ENCODE results near the gene TEX14.

The TEX14 gene

GRCh38 chr17:58560511-58560910, 131.3 kb downstream of the TEX14 start:
- DNase-seq (ENCODE audit: low spot score) = no peak

GRCh38 chr17:58557981-58558380, 133.9 kb downstream of the TEX14 start:
- no peak for DNase-seq (ENCODE audit: low spot score)

GRCh38 chr17:58556833-58557250, 135.0 kb downstream of the TEX14 start:
- peak; percentile 87 for DNase-seq (ENCODE audit: low spot score)

- DNase-seq (ENCODE audit: low spot score) = peak; percentile 89
Measured at GRCh38 chr17:58555109-58555508, 136.7 kb downstream of the TEX14 start.

GRCh38 chr17:58541249-58541648, 150.6 kb downstream of the TEX14 start:
- DNase-seq (ENCODE audit: low spot score) = no peak

GRCh38 chr17:58539698-58540097, 152.1 kb downstream of the TEX14 start:
- no peak for DNase-seq (ENCODE audit: low spot score)

- no peak for DNase-seq (ENCODE audit: low spot score)
Measured at GRCh38 chr17:58538811-58539409, 152.9 kb downstream of the TEX14 start.

- DNase-seq (ENCODE audit: low spot score) = no peak
Measured at GRCh38 chr17:58537266-58537665, 154.6 kb downstream of the TEX14 start.

- no peak for DNase-seq (ENCODE audit: low spot score)
Measured at GRCh38 chr17:58536542-58536941, 155.3 kb downstream of the TEX14 start.

GRCh38 chr17:58535431-58535830, 156.4 kb downstream of the TEX14 start:
- DNase-seq (ENCODE audit: low spot score) = no peak

- DNase-seq (ENCODE audit: low spot score) = no peak
Measured at GRCh38 chr17:58534901-58535421, 156.9 kb downstream of the TEX14 start.

- DNase-seq (ENCODE audit: low spot score) = no peak
Measured at GRCh38 chr17:58534331-58534730, 157.5 kb downstream of the TEX14 start.

GRCh38 chr17:58533616-58534188, 158.1 kb downstream of the TEX14 start:
- DNase-seq (ENCODE audit: low spot score) = peak; percentile 83

- no peak for DNase-seq (ENCODE audit: low spot score)
Measured at GRCh38 chr17:58532555-58532951, 159.3 kb downstream of the TEX14 start.

- peak; percentile 87 for DNase-seq (ENCODE audit: low spot score)
Measured at GRCh38 chr17:58531661-58532554, 159.9 kb downstream of the TEX14 start.

- no peak for DNase-seq (ENCODE audit: low spot score)
Measured at GRCh38 chr17:58531122-58531521, 160.7 kb downstream of the TEX14 start.

- DNase-seq (ENCODE audit: low spot score) = peak; percentile 52
Measured at GRCh38 chr17:58530655-58531054, 161.2 kb downstream of the TEX14 start.

- DNase-seq (ENCODE audit: low spot score) = peak; percentile 93
Measured at GRCh38 chr17:58529275-58529674, 162.6 kb downstream of the TEX14 start.

- peak; percentile 52 for DNase-seq (ENCODE audit: low spot score)
Measured at GRCh38 chr17:58528443-58528842, 163.4 kb downstream of the TEX14 start.

GRCh38 chr17:58527949-58528348, 163.9 kb downstream of the TEX14 start:
- peak; percentile 96 for DNase-seq (ENCODE audit: low spot score)

GRCh38 chr17:58527306-58527705, 164.5 kb downstream of the TEX14 start:
- DNase-seq (ENCODE audit: low spot score) = peak; percentile 65

GRCh38 chr17:58525239-58525638, 166.6 kb downstream of the TEX14 start:
- DNase-seq (ENCODE audit: low spot score) = no peak

GRCh38 chr17:58521680-58522079, 170.2 kb downstream of the TEX14 start:
- DNase-seq (ENCODE audit: low spot score) = no peak

Data from globus pallidus (tissue), 1 donor.